IPS-15b (cell line): Measurements from ENCODE around the gene PDE4B.
"Not testable (repeated sequence)": the region's sequence is repeated elsewhere in the genome, so short reads cannot be mapped to it uniquely, and the experiment has no call there.

ENCODE experiments used
- H3K27me3 ChIP-seq: one replicate; pipeline ENCODE4 v1.6.1; 2013; ENCODE audit warnings: low read length; ENCODE audit not compliant: control insufficient read depth, insufficient read depth
- H3K36me3 ChIP-seq: one replicate; pipeline ENCODE4 v1.6.1; 2013; ENCODE audit warnings: low read length; ENCODE audit not compliant: control insufficient read depth, insufficient read depth
- H3K4me1 ChIP-seq: one replicate; pipeline ENCODE4 v1.6.1; 2013; ENCODE audit warnings: mild to moderate bottlenecking, low read length; ENCODE audit not compliant: control insufficient read depth, insufficient read depth
- H3K4me3 ChIP-seq: one replicate; pipeline ENCODE4 v1.5.1; 2013; ENCODE audit warnings: low read depth, low read length
- H3K9ac ChIP-seq: one replicate; pipeline ENCODE4 v1.6.1; 2013; ENCODE audit warnings: low read depth, mild to moderate bottlenecking, low read length
- H3K9me3 ChIP-seq: one replicate; pipeline ENCODE4 v1.6.1; 2013; ENCODE audit warnings: mild to moderate bottlenecking, low read length; ENCODE audit not compliant: control insufficient read depth, insufficient read depth

PDE4B gene

DNA sequence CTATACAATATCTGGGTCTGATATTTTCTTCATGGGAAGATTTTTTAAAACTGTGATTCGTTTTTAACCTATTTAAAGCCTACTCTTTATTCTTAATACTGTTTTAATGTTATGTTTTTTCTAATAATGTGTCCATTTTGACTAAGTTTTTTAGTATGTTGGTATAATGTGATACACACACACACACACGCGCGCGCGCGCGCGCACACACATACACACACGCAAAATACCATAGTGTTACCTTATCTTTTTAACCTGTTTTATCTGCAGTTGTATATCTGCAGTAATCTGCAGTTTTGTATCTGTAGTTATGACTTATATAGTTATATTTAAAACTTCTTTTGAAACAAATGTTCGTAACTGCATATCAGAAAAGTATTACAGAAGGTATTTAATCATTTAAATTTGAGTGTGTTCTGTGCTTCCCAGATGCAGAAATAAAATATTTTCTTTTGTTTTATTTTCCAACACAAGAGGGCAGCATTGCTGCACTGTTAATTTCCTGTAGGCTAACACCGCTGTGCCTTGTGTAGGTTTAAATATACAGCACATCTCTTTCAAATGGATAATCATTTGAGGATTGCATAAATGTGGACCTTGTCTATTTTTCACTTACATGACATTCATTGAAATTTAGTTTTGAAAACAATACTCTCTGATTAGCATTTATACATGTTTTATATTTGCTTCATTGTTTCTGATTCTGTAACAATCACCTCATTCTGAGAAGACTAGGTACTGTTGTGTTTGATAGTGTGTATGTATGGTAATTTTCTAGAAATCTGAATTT, 166.1 kb downstream of the PDE4B start:
- H3K9me3 ChIP-seq, result no peaks in the 10 kb centered on the region
- H3K36me3 ChIP-seq, result no peaks in the 10 kb centered on the region
- no peak overlapping the region for H3K4me3 ChIP-seq
- no peaks in the 10 kb centered on the region for H3K4me1 ChIP-seq
- H3K27me3 ChIP-seq, result no peaks in the 10 kb centered on the region
- no peak overlapping the region for H3K9ac ChIP-seq

DNA sequence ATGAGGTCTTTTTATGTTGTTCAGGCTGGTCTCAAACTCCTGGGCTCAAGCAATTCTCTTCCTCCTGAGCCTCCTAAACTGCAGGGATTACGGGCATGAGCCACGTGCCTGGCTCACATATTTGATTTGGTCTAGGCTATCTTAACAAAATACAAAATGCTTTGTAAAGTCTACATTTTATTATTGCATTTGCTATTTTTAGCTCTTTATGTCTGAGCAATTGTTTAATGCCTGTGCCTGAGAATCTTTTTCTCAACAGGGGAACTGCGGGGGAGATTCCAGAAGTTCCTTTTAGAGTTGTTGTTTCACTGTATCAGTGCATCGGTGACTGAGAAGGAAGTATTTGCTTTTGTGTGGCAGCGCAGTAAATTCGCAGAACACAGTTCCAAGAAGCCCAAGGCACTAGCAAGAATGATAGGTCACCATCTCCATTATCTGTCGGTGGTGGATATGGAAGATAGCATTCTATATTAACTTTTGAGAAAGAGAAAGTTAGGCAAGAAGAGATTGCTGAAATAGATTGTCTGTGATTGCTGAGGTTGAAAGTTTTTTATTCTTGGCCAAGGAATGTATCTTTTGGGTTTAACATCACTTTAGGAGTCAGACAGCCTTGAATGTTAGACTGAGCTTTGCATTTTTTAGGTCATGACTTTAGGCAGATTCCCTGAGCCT, 167.3 kb downstream of the PDE4B start:
- no peak overlapping the region for H3K4me3 ChIP-seq
- H3K9me3 ChIP-seq, result no peaks in the 10 kb centered on the region
- no peaks in the 10 kb centered on the region for H3K27me3 ChIP-seq
- no peak overlapping the region for H3K9ac ChIP-seq
- H3K4me1 ChIP-seq, result no peaks in the 10 kb centered on the region
- H3K36me3 ChIP-seq, result no peaks in the 10 kb centered on the region

- H3K9ac ChIP-seq, result no peak overlapping the region
- no peaks in the 10 kb centered on the region for H3K9me3 ChIP-seq
- H3K4me3 ChIP-seq, result no peak overlapping the region
- H3K27me3 ChIP-seq, result no peaks in the 10 kb centered on the region
- no peaks in the 10 kb centered on the region for H3K36me3 ChIP-seq
- H3K4me1 ChIP-seq, result no peaks in the 10 kb centered on the region
Observed at GRCh38 chr1:65963156-65963888, 170.6 kb downstream of the PDE4B start.

DNA sequence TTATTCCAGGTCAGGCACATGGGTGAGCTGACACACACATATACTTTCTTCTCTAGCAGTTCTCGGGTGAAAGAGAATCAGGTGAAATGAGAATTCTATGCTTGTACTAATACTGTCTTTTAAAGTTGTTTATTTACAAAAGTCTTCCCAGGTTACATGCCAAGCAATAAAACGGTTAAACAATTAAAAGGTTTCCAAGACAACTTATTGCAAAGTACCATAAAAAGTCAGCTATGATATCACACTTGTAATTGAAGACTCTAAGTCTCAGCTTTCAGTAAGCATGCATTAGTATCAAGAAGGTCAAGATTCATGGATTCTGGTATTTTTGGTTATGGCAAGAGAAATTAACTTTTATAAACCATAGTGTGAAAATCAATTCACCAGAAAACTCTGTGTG, 171.4 kb downstream of the PDE4B start:
- Histone ChIP-seq H3K4me3 (no peak overlapping the region), H3K27me3 (no peaks in the 10 kb centered on the region), H3K4me1 (no peaks in the 10 kb centered on the region), H3K9me3 (no peaks in the 10 kb centered on the region), H3K9ac (no peak overlapping the region), H3K36me3 (no peaks in the 10 kb centered on the region)

- H3K9ac ChIP-seq, result no peak overlapping the region
Observed at GRCh38 chr1:65965112-65965996, 172.7 kb downstream of the PDE4B start.

DNA sequence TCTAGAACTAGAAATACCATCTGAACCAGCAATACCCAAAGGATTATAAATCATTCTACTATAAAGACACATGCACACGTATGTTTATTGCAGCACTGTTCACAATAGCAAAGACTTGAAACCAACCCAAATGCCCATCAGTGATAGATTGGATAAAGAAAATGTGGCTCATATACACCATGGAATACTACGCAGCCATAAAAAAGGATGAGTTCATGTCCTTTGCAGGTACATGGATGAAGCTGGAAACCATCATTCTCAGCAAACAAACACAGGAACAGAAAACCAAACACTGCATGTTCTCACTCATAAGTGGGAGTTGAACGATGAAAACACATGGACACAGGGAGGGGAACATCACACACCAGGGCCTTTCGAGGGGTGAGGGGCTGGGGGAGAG, 174.8 kb downstream of the PDE4B start:
- H3K36me3 ChIP-seq, H3K9me3 ChIP-seq, H3K4me3 ChIP-seq, H3K9ac ChIP-seq, H3K4me1 ChIP-seq, H3K27me3 ChIP-seq: not testable (repeated sequence)

More at GRCh38 chr1:65965112-65965996, 172.7 kb downstream of the PDE4B start:
- no peaks in the 10 kb centered on the region for H3K9me3 ChIP-seq
- H3K36me3 ChIP-seq, result no peaks in the 10 kb centered on the region
- H3K4me3 ChIP-seq, result no peak overlapping the region
- no peaks in the 10 kb centered on the region for H3K4me1 ChIP-seq
- H3K27me3 ChIP-seq, result no peaks in the 10 kb centered on the region

GRCh38 chr1:65971547-65971946, 178.9 kb downstream of the PDE4B start:
- Histone ChIP-seq H3K4me1 (no peaks in the 10 kb centered on the region), H3K36me3 (no peaks in the 10 kb centered on the region), H3K9ac (no peak overlapping the region), H3K27me3 (no peaks in the 10 kb centered on the region), H3K4me3 (no peak overlapping the region), H3K9me3 (peaks cover 5% of the 10 kb centered on the region)

DNA sequence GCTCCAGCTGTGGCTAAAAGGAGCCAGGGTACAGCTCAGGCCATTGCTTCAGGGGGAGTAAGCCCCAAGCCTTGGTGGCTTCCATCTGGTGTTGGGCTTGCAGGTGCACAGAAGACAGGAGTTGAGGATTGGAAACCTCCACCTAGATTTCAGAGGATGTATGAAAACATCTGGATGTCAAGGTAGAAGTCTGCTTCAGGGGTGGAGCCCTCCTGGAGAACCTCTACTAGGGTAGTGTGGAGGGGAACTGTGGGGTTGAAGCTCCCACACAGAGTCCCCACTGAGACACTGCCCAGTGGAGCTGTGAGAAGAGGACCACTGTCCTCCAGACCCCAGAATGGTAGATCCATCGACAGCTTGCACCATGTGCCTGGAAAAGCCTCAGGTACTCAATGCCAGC, 183.0 kb downstream of the PDE4B start:
- Histone ChIP-seq H3K4me3 (no peak overlapping the region), H3K4me1 (no peaks in the 10 kb centered on the region), H3K9ac (no peak overlapping the region), H3K9me3 (peaks cover 9% of the 10 kb centered on the region), H3K36me3 (no peaks in the 10 kb centered on the region), H3K27me3 (no peaks in the 10 kb centered on the region)

- H3K9me3 ChIP-seq, result peaks cover 9% of the 10 kb centered on the region
- no peaks in the 10 kb centered on the region for H3K4me1 ChIP-seq
- no peaks in the 10 kb centered on the region for H3K27me3 ChIP-seq
- no peak overlapping the region for H3K9ac ChIP-seq
- H3K4me3 ChIP-seq, result no peak overlapping the region
- H3K36me3 ChIP-seq, result no peaks in the 10 kb centered on the region
Observed at GRCh38 chr1:65979136-65980044, 186.7 kb downstream of the PDE4B start.

DNA sequence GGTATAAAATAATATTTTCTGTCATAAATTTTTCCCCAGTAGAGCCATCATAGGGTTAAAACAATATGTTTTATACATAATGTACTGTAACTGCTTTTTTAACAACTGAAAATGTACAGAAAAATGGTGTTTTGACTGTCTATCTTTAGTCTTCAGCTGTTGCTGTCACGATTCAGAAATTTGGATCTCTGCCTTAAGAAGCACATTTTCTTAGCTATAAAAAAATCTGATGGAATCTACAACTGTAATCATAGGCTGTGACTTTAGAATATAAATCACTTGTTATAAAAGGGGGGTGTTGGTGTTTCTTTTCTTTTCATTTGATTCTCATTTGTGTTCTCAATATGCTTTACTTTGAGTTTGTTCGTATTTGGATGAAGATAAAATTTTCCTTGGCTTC, 187.5 kb downstream of the PDE4B start:
- Histone ChIP-seq H3K4me1 (no peaks in the 10 kb centered on the region), H3K4me3 (no peak overlapping the region), H3K9ac (no peak overlapping the region), H3K36me3 (no peaks in the 10 kb centered on the region), H3K9me3 (peaks cover 8% of the 10 kb centered on the region), H3K27me3 (no peaks in the 10 kb centered on the region)
